Measurements from ENCODE around the gene CDKAL1. TPM values are rescaled to one million over a fixed set of nuclear protein-coding genes. Genes with fewer than 3 reads are reported as not detected.

CDKAL1 gene
- total RNA-seq, 1 donor = 26.8 TPM

DNA sequence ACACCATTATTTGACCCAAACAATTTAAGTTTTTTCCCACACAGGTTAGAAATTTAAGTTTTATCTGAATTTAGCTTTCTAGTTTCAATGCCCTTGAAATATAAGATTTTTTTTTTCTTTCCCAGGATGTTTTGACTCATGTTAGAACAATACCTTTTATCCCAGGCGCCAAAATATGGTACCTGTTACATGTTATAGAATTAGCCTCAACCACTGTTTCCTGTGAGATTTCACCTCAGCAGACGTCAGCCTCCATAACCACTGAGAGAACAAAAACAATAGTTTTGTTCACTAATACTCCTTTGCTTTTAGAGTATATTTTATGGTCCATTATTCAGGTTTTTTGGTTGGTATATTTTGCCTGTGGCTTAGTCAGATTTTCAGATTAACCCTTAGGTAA lies 302.9 kb downstream of the CDKAL1 start:
- no peak overlapping the region for H3K4me3 ChIP-seq (ENCODE audit: low read depth, low read length)
- no peak for DNase-seq (ENCODE audit: low read depth)
- TF ChIP-seq, protein P1, sequence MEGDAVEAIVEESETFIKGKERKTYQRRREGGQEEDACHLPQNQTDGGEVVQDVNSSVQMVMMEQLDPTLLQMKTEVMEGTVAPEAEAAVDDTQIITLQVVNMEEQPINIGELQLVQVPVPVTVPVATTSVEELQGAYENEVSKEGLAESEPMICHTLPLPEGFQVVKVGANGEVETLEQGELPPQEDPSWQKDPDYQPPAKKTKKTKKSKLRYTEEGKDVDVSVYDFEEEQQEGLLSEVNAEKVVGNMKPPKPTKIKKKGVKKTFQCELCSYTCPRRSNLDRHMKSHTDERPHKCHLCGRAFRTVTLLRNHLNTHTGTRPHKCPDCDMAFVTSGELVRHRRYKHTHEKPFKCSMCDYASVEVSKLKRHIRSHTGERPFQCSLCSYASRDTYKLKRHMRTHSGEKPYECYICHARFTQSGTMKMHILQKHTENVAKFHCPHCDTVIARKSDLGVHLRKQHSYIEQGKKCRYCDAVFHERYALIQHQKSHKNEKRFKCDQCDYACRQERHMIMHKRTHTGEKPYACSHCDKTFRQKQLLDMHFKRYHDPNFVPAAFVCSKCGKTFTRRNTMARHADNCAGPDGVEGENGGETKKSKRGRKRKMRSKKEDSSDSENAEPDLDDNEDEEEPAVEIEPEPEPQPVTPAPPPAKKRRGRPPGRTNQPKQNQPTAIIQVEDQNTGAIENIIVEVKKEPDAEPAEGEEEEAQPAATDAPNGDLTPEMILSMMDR (IDR thresholded peaks at IDR 0.05; ENCODE audit: insufficient read depth, low read depth, low read length) = no peak

DNA sequence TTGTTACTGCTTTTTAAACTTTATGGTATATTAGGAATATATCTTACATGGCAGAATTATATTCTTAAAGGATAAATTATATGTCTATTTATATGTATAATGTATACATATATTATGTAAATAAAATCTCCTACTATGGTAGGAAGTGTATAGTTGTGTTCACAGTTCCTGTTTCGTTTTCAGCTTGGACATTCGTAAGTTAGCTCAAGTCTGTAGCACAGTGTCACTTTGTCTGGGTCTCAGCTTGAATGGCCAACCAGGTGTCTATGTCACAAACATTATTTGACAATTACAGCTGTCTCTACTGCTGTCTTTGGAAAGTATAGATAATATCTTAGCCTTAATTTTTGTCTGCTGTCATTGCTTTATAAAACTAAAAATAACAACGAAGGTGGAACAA lies 303.9 kb downstream of the CDKAL1 start:
- DNase-seq (ENCODE audit: low read depth) = no peak
- no peak overlapping the region for H3K4me3 ChIP-seq (ENCODE audit: low read depth, low read length)
- TF ChIP-seq, protein P1 (IDR thresholded peaks at IDR 0.05; ENCODE audit: insufficient read depth, low read depth, low read length) = no peak

DNA sequence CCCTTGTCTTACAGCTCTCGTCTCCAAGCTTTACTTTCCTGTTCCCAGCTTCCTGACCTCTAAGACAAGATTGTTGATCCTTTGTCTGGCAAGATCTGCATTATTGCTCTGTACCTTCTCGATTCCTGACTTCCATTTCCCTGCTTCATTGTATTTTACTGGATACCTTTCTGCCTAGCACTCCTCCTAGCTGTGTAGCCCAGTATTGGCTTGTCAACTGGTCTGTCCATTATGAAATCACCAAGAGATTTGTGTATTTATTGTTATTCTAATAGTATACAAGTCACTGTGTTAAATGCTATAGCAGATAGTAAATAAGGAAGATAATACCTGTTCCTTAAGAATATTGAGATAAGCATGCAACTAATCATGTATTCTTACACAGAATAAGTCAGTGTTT lies 305.4 kb downstream of the CDKAL1 start:
- no peak overlapping the region for H3K4me3 ChIP-seq (ENCODE audit: low read depth, low read length)
- no peak for DNase-seq (ENCODE audit: low read depth)
- TF ChIP-seq, protein P1 (IDR thresholded peaks at IDR 0.05; ENCODE audit: insufficient read depth, low read depth, low read length) = no peak

DNA sequence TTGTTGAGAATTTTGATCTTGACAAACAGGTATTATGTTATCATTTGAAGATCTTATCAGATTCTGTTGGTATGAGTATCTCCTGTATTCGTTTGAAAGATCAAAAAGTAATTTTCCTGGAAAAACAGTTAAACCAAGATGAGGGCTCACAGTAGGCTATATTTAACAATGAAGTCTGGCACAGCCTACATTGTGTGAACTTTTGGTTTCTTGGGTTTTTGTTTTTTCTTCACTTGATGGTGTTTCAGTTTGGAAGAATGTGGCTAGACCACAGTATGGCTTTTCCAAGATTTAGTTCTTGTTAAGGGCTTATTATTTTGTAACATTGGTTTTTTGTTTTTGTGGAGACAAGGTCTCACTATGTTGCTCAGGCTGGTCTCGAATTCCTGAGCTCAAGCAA lies 306.4 kb downstream of the CDKAL1 start:
- no peak overlapping the region for H3K4me3 ChIP-seq (ENCODE audit: low read depth, low read length)
- peak; percentile 72 for DNase-seq (ENCODE audit: low read depth)
- TF ChIP-seq, protein P1 (IDR thresholded peaks at IDR 0.05; ENCODE audit: insufficient read depth, low read depth, low read length) = no peak

DNA sequence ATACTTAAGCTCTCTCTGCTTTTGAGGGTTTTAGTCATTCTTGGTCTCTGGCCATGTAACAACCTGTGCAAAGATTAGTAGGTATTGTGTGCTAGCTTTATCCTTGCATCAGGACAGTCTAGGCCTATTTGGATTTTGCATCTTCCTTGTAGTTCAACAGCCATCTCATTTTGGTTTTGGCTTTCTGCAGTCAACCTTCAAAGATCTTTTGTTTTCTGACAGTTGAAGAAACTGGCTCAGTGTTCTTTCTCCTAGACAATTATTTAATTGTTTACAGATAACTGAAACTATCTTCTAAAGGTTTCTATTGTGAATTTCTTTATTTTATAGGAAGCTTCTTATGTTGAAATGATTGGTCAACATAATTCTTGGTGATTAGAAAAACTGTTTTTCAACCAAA lies 307.5 kb downstream of the CDKAL1 start:
- no peak for DNase-seq (ENCODE audit: low read depth)
- TF ChIP-seq, protein P1 (IDR thresholded peaks at IDR 0.05; ENCODE audit: insufficient read depth, low read depth, low read length) = no peak
- no peak overlapping the region for H3K4me3 ChIP-seq (ENCODE audit: low read depth, low read length)

DNA sequence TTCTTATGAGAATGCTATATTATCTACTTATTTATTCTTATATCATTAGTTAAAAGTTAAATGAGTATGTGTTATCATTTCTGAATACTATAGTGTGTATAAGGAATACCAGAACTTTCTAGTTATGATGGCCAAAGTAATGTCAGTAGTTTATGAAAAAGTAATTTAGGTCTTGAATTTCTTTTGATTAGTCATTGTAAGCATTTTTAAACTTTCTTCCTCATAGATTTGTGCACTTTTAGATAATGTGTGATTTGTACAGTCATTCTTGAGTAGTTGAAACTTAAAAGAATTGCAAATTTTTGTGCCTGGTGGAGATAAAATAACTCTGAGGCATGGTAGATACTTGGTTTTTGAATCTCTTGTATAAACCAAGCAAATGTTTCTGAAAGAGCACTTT lies 311.3 kb downstream of the CDKAL1 start:
- H3K4me3 ChIP-seq (ENCODE audit: low read depth, low read length) = no peak overlapping the region
- TF ChIP-seq, protein P1 (IDR thresholded peaks at IDR 0.05; ENCODE audit: insufficient read depth, low read depth, low read length) = no peak
- no peak for DNase-seq (ENCODE audit: low read depth)

DNA sequence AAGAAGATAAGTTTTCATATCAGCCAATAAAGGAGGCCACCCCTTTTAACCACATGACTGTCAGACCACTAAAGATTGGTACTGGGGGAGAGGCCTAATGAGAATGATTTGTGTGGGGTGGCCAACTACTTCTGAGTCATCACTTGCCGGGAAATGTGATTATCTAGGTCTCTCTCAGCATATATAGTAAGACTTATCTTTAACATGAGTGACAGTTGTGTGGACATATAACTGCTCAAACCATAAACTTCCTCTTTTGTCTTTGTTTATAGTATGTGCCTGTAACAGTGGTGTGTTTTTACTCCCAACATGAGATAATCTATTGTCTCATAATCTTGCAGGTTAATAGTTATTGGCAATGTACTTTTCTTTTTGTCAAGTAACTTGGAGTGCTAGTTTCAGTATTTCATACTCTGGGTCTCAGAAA lies 312.4 kb downstream of the CDKAL1 start:
- TF ChIP-seq, protein P1 (IDR thresholded peaks at IDR 0.05; ENCODE audit: insufficient read depth, low read depth, low read length) = no peak
- DNase-seq (ENCODE audit: low read depth) = peak; percentile 56
- no peak overlapping the region for H3K4me3 ChIP-seq (ENCODE audit: low read depth, low read length)

All from fibroblast of villous mesenchyme (primary cell).